ENCODE results near the gene MON2. TPM values are rescaled to one million over a fixed set of nuclear protein-coding genes. Genes with fewer than 3 reads are reported as not detected.
"Not testable (repeated sequence)": the region's sequence is repeated elsewhere in the genome, so short reads cannot be mapped to it uniquely, and the experiment has no call there.

Gene MON2
- total RNA-seq (2012; rRNA removed): 28.8 and 37.3 TPM in 2 replicates

- Histone ChIP-seq H3K9ac (ENCODE audit: low read depth, low read length) (peak within 1 kb of the TSS; percentile 98), H3K9me3 (replicated peaks; ENCODE audit: low read length) (no peaks in the 10 kb centered on the region), H3K4me3 (ENCODE audit: low read length) (peak within 1 kb of the TSS; percentile 92), H3K4me2 (ENCODE audit: low read length) (peak within 1 kb of the TSS; percentile 87), H3K27me3 (ENCODE audit: control insufficient read depth, insufficient read depth, low read length) (no peaks in the 10 kb centered on the region), H3K36me3 (ENCODE audit: insufficient read depth, low read length) (no peaks in the 10 kb centered on the region), H3K4me1 (ENCODE audit: control insufficient read depth, insufficient read depth, low read length) (peaks cover 2% of the 10 kb centered on the region)
Measured at GRCh38 chr12:62466594-62467491, at the start of gene MON2. MON2 (plus strand) TSS chr12:62466826; CDS start chr12:62467208, 382 bp downstream.

GRCh38 chr12:62426089-62426488 is 40.5 kb upstream of the MON2 start:
- H3K4me3 ChIP-seq (ENCODE audit: low read length): no peak overlapping the region
- H3K4me2 ChIP-seq (ENCODE audit: low read length): no peak overlapping the region
- H3K36me3 ChIP-seq (ENCODE audit: insufficient read depth, low read length): no peaks in the 10 kb centered on the region
- H3K9ac ChIP-seq (ENCODE audit: low read depth, low read length): no peak overlapping the region
- H3K9me3 ChIP-seq (replicated peaks; ENCODE audit: low read length): no peaks in the 10 kb centered on the region
- no peaks in the 10 kb centered on the region for H3K4me1 ChIP-seq (ENCODE audit: control insufficient read depth, insufficient read depth, low read length)
- H3K27me3 ChIP-seq (ENCODE audit: control insufficient read depth, insufficient read depth, low read length): peaks cover 14% of the 10 kb centered on the region

GRCh38 chr12:62429457-62429856 is 37.2 kb upstream of the MON2 start:
- H3K9me3 ChIP-seq (replicated peaks; ENCODE audit: low read length): no peaks in the 10 kb centered on the region

GRCh38 chr12:62434494-62435302 is 31.9 kb upstream of the MON2 start:
- peaks cover 6% of the 10 kb centered on the region for H3K4me1 ChIP-seq (ENCODE audit: control insufficient read depth, insufficient read depth, low read length)
- peak overlapping the region; percentile 83 for H3K4me2 ChIP-seq (ENCODE audit: low read length)
- H3K36me3 ChIP-seq (ENCODE audit: insufficient read depth, low read length): no peaks in the 10 kb centered on the region
- H3K9ac ChIP-seq (ENCODE audit: low read depth, low read length): no peak overlapping the region
- H3K4me3 ChIP-seq (ENCODE audit: low read length): peak overlapping the region; percentile 65
- peaks cover 47% of the 10 kb centered on the region for H3K27me3 ChIP-seq (ENCODE audit: control insufficient read depth, insufficient read depth, low read length)
- no peaks in the 10 kb centered on the region for H3K9me3 ChIP-seq (replicated peaks; ENCODE audit: low read length)

More at GRCh38 chr12:62429457-62429856, 37.2 kb upstream of the MON2 start:
- peaks cover 30% of the 10 kb centered on the region for H3K27me3 ChIP-seq (ENCODE audit: control insufficient read depth, insufficient read depth, low read length)
- no peak overlapping the region for H3K4me2 ChIP-seq (ENCODE audit: low read length)
- no peak overlapping the region for H3K9ac ChIP-seq (ENCODE audit: low read depth, low read length)
- H3K4me1 ChIP-seq (ENCODE audit: control insufficient read depth, insufficient read depth, low read length): no peaks in the 10 kb centered on the region
- no peak overlapping the region for H3K4me3 ChIP-seq (ENCODE audit: low read length)
- H3K36me3 ChIP-seq (ENCODE audit: insufficient read depth, low read length): no peaks in the 10 kb centered on the region

- peak overlapping the region; percentile 65 for H3K4me3 ChIP-seq (ENCODE audit: low read length)
- peaks cover 38% of the 10 kb centered on the region for H3K27me3 ChIP-seq (ENCODE audit: control insufficient read depth, insufficient read depth, low read length)
- H3K4me1 ChIP-seq (ENCODE audit: control insufficient read depth, insufficient read depth, low read length): peaks cover 6% of the 10 kb centered on the region
- no peaks in the 10 kb centered on the region for H3K9me3 ChIP-seq (replicated peaks; ENCODE audit: low read length)
- H3K36me3 ChIP-seq (ENCODE audit: insufficient read depth, low read length): no peaks in the 10 kb centered on the region
- peak overlapping the region; percentile 83 for H3K4me2 ChIP-seq (ENCODE audit: low read length)
- no peak overlapping the region for H3K9ac ChIP-seq (ENCODE audit: low read depth, low read length)
Measured at GRCh38 chr12:62435303-62436163, 31.1 kb upstream of the MON2 start.

GRCh38 chr12:62436164-62436503 is 30.5 kb upstream of the MON2 start:
- H3K4me1 ChIP-seq (ENCODE audit: control insufficient read depth, insufficient read depth, low read length): peaks cover 6% of the 10 kb centered on the region
- H3K36me3 ChIP-seq (ENCODE audit: insufficient read depth, low read length): no peaks in the 10 kb centered on the region
- H3K27me3 ChIP-seq (ENCODE audit: control insufficient read depth, insufficient read depth, low read length): peaks cover 34% of the 10 kb centered on the region
- H3K4me3 ChIP-seq (ENCODE audit: low read length): peak overlapping the region; percentile 65
- no peaks in the 10 kb centered on the region for H3K9me3 ChIP-seq (replicated peaks; ENCODE audit: low read length)
- H3K4me2 ChIP-seq (ENCODE audit: low read length): peak overlapping the region; percentile 83
- H3K9ac ChIP-seq (ENCODE audit: low read depth, low read length): no peak overlapping the region

GRCh38 chr12:62438098-62438692 is 28.4 kb upstream of the MON2 start:
- Histone ChIP-seq H3K27me3 (ENCODE audit: control insufficient read depth, insufficient read depth, low read length) (peaks cover 23% of the 10 kb centered on the region), H3K9me3 (replicated peaks; ENCODE audit: low read length) (no peaks in the 10 kb centered on the region), H3K9ac (ENCODE audit: low read depth, low read length) (no peak overlapping the region), H3K4me2 (ENCODE audit: low read length) (no peak overlapping the region), H3K4me1 (ENCODE audit: control insufficient read depth, insufficient read depth, low read length) (peaks cover 6% of the 10 kb centered on the region), H3K4me3 (ENCODE audit: low read length) (no peak overlapping the region), H3K36me3 (ENCODE audit: insufficient read depth, low read length) (no peaks in the 10 kb centered on the region)

GRCh38 chr12:62446754-62447452 is 19.7 kb upstream of the MON2 start:
- Histone ChIP-seq H3K4me3 (ENCODE audit: low read length) (no peak overlapping the region), H3K9ac (ENCODE audit: low read depth, low read length) (no peak overlapping the region), H3K4me1 (ENCODE audit: control insufficient read depth, insufficient read depth, low read length) (no peaks in the 10 kb centered on the region), H3K27me3 (ENCODE audit: control insufficient read depth, insufficient read depth, low read length) (peaks cover 8% of the 10 kb centered on the region), H3K4me2 (ENCODE audit: low read length) (no peak overlapping the region), H3K36me3 (ENCODE audit: insufficient read depth, low read length) (no peaks in the 10 kb centered on the region), H3K9me3 (replicated peaks; ENCODE audit: low read length) (no peaks in the 10 kb centered on the region)

- H3K9ac ChIP-seq (ENCODE audit: low read depth, low read length): no peak overlapping the region
- H3K4me1 ChIP-seq (ENCODE audit: control insufficient read depth, insufficient read depth, low read length): no peaks in the 10 kb centered on the region
- no peaks in the 10 kb centered on the region for H3K9me3 ChIP-seq (replicated peaks; ENCODE audit: low read length)
- peaks cover 20% of the 10 kb centered on the region for H3K27me3 ChIP-seq (ENCODE audit: control insufficient read depth, insufficient read depth, low read length)
- no peaks in the 10 kb centered on the region for H3K36me3 ChIP-seq (ENCODE audit: insufficient read depth, low read length)
- no peak overlapping the region for H3K4me3 ChIP-seq (ENCODE audit: low read length)
- no peak overlapping the region for H3K4me2 ChIP-seq (ENCODE audit: low read length)
Measured at GRCh38 chr12:62448436-62448835, 18.2 kb upstream of the MON2 start.

- H3K4me1 ChIP-seq (ENCODE audit: control insufficient read depth, insufficient read depth, low read length); H3K9ac ChIP-seq (ENCODE audit: low read depth, low read length); H3K4me3 ChIP-seq (ENCODE audit: low read length); H3K9me3 ChIP-seq (replicated peaks; ENCODE audit: low read length); H3K36me3 ChIP-seq (ENCODE audit: insufficient read depth, low read length); H3K4me2 ChIP-seq (ENCODE audit: low read length): not testable (repeated sequence)
- peaks cover 20% of the 10 kb centered on the region for H3K27me3 ChIP-seq (ENCODE audit: control insufficient read depth, insufficient read depth, low read length)
Measured at GRCh38 chr12:62455429-62455828, 11.2 kb upstream of the MON2 start.
